ENCODE data around the gene LIMA1.

GRCh38 chr12:50279501-50279900 lies 3.8 kb downstream of the LIMA1 start:
- TF ChIP-seq CTCF (IDR thresholded peaks at IDR 0.05; ENCODE audit: low read depth, low read length, poor library complexity, severe bottlenecking), result no peak
- no peak for TF ChIP-seq EZH2phosphoT487 (IDR thresholded peaks at IDR 0.05; ENCODE audit: borderline replicate concordance, low read length)
